ENCODE results near the gene STPG2. TPM values are rescaled to one million over a fixed set of nuclear protein-coding genes. Genes with fewer than 3 reads are reported as not detected.

STPG2 gene
- total and polyA plus RNA-seq, 2 donors (not counting 3 experiments of a cell fraction or from before 2014, with no cell fraction given): not detected

DNA sequence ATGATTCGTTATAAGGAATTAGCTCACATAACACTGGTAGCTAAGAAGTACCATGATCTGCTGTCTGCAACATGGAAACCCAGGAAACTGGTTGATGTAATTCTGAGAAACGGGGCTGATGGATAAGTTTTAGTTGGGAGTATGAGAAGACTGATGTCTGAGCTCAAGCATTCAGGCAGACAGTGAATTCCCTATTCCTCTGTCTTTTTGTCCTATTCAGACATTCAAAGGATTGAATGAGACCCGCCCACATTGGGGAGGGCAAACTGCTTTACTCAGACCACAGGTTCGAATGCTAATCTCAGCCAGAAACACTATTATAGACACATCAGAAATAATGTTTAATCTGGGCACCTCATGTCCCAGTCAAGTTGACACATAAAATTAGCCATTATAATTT lies 515.5 kb downstream of the STPG2 start:
- no peaks in the 10 kb centered on the region for H3K9me1 ChIP-seq (replicated peaks; ENCODE audit: control insufficient read depth, extremely low read depth, insufficient read depth, low read length)

More for the DNA sequence above, 515.5 kb downstream of the STPG2 start:
- no peak for TF ChIP-seq POLR2AphosphoS5 (IDR thresholded peaks at IDR 0.05; ENCODE audit: insufficient read depth, low read depth, low read length)
- TF ChIP-seq FOS (IDR thresholded peaks at IDR 0.05; ENCODE audit: borderline replicate concordance, insufficient read depth, low read length): no peak
- TF ChIP-seq, protein P1, sequence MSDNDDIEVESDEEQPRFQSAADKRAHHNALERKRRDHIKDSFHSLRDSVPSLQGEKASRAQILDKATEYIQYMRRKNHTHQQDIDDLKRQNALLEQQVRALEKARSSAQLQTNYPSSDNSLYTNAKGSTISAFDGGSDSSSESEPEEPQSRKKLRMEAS (IDR thresholded peaks at IDR 0.05; ENCODE audit: insufficient read depth, insufficient read length): no peak
- TF ChIP-seq EZH2 (IDR thresholded peaks at IDR 0.05; ENCODE audit: borderline replicate concordance, low read depth, low read length, severe bottlenecking): no peak
- TF ChIP-seq, protein P2, sequence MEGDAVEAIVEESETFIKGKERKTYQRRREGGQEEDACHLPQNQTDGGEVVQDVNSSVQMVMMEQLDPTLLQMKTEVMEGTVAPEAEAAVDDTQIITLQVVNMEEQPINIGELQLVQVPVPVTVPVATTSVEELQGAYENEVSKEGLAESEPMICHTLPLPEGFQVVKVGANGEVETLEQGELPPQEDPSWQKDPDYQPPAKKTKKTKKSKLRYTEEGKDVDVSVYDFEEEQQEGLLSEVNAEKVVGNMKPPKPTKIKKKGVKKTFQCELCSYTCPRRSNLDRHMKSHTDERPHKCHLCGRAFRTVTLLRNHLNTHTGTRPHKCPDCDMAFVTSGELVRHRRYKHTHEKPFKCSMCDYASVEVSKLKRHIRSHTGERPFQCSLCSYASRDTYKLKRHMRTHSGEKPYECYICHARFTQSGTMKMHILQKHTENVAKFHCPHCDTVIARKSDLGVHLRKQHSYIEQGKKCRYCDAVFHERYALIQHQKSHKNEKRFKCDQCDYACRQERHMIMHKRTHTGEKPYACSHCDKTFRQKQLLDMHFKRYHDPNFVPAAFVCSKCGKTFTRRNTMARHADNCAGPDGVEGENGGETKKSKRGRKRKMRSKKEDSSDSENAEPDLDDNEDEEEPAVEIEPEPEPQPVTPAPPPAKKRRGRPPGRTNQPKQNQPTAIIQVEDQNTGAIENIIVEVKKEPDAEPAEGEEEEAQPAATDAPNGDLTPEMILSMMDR (IDR thresholded peaks at IDR 0.05; ENCODE audit: extremely low read depth in 1 of 2, insufficient read depth in 1 of 2, low read depth in 1 of 2, low read length in 2 of 2): no peak
- no peak for TF ChIP-seq POLR2A (IDR thresholded peaks at IDR 0.05; ENCODE audit: low read depth, low read length)
- TF ChIP-seq JUN (IDR thresholded peaks at IDR 0.05; ENCODE audit: borderline replicate concordance, insufficient read depth, insufficient read length, low read depth): no peak
- TF ChIP-seq GATA2 (IDR thresholded peaks at IDR 0.05; ENCODE audit: insufficient read depth, insufficient read length, low read depth, low read length): no peak
- CTCF ChIA-PET: no interaction called here
- BruUV-seq (replicated peaks): no TSS peak
- Histone ChIP-seq H3K4me2 (ENCODE audit: insufficient read depth, low read length) (no peak overlapping the region), H3K9me3 (replicated peaks; ENCODE audit: control insufficient read depth, insufficient read depth, low read length) (no peaks in the 10 kb centered on the region), H3K4me1 (ENCODE audit: control insufficient read depth, extremely low read depth, insufficient read depth, low read length) (no peaks in the 10 kb centered on the region), H3K9ac (replicated peaks; ENCODE audit: extremely low read depth, insufficient read depth, low read length) (no peak overlapping the region), H3K79me2 (ENCODE audit: control insufficient read depth, insufficient read depth, low read length) (no peaks in the 10 kb centered on the region), H3K4me3 (replicated peaks in 1 of 3; ENCODE audit: insufficient read depth in 1 of 3, low read depth in 1 of 3, low read length in 3 of 3) (no peak overlapping the region), H2AFZ (ENCODE audit: low read depth, low read length) (no peak overlapping the region), H3K27ac (ENCODE audit: insufficient read depth, low read depth, low read length) (no peak overlapping the region), H4K20me1 (replicated peaks; ENCODE audit: control insufficient read depth, extremely low read depth, insufficient read depth, low read length) (no peaks in the 10 kb centered on the region), H3K36me3 (ENCODE audit: control insufficient read depth in 2 of 2, extremely low read depth in 1 of 2, insufficient read depth in 2 of 2, low read length in 2 of 2) (no peaks in the 10 kb centered on the region), H3K27me3 (ENCODE audit: control insufficient read depth in 2 of 2, insufficient read depth in 2 of 2, low read length in 2 of 2) (no peaks in the 10 kb centered on the region)
- POLR2A ChIA-PET: no interaction called here
- dilution Hi-C loops (cut with MboI; ENCODE audit: extremely low pct_ligation_motif_present, low sequenced_read_pairs) (no loop called here), intact Hi-C loops (cut with micrococcal nuclease) (no loop called here)
- no peak for DNase-seq (ENCODE audit: low read depth, low spot score)
- FAIRE-seq: no peak

Measured in endothelial cell of umbilical vein (primary cell).